GM04504 (cell line): ENCODE measurements around the gene CTNND1.
"Not testable (repeated sequence)": the region's sequence is repeated elsewhere in the genome, so short reads cannot be mapped to it uniquely, and the experiment has no call there.

Experiments used
- DNase-seq: peaks from one replicate; pipeline ENCODE4 v3.0.0-alpha.2; 2012; ENCODE audit warnings: low read depth

The CTNND1 gene, protein sequence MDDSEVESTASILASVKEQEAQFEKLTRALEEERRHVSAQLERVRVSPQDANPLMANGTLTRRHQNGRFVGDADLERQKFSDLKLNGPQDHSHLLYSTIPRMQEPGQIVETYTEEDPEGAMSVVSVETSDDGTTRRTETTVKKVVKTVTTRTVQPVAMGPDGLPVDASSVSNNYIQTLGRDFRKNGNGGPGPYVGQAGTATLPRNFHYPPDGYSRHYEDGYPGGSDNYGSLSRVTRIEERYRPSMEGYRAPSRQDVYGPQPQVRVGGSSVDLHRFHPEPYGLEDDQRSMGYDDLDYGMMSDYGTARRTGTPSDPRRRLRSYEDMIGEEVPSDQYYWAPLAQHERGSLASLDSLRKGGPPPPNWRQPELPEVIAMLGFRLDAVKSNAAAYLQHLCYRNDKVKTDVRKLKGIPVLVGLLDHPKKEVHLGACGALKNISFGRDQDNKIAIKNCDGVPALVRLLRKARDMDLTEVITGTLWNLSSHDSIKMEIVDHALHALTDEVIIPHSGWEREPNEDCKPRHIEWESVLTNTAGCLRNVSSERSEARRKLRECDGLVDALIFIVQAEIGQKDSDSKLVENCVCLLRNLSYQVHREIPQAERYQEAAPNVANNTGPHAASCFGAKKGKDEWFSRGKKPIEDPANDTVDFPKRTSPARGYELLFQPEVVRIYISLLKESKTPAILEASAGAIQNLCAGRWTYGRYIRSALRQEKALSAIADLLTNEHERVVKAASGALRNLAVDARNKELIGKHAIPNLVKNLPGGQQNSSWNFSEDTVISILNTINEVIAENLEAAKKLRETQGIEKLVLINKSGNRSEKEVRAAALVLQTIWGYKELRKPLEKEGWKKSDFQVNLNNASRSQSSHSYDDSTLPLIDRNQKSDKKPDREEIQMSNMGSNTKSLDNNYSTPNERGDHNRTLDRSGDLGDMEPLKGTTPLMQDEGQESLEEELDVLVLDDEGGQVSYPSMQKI

DNA sequence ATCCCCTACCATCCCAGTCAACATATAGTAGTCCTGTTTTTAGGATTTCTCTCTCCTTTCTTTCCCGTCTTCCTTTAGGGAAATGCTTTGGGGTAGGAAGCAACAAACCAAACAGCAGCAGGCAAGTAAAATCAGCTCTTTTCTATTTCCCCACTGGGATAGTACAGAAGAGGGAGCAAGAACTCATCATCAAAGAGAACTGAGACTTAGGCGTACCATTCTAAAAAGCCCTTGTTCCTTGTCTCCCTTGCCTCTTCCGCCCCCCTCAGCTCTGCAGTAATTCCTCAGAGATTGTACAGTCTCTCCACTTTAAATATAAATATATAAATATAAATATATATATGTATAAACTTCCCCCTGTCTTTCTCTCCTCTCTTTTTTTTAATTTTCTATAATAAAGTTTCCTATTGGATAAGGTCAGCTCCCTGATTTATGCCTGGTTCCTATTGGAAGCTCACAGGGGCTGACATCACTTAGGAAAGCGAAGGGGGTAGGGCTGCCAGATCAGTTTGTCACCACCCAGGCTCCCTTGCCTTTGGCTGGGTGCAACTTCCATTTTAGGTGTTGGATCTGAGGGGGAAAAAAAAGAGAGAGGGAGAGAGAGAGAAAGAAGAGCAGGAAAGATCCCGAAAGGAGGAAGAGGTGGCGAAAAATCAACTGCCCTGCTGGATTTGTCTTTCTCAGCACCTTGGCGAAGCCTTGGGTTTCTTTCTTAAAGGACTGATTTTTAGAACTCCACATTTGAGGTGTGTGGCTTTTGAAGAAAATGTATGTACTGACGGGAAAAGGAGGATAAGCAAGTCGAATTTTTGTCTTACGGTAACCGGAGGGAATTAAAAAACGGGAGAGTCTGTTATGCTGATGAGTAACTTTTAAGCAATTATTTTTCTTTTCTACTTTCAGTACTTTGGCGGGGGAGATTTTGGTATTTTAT lies at the start of gene CTNND1:
TSS of gene CTNND1 (plus strand) at position 502 of the 934 bp plus-strand sequence. CDS start 29,677 bp downstream, outside the sequence.
- DNase-seq: peak; percentile 96

GRCh38 chr11:57712256-57713150 lies 49.1 kb upstream of the CTNND1 start, which contains the start of gene TMX2:
Gene TMX2, plus strand, starts transcription at chr11:57712593. Its CDS starts 26 bp downstream, at chr11:57712619.
- peak; percentile 98 for DNase-seq

DNA sequence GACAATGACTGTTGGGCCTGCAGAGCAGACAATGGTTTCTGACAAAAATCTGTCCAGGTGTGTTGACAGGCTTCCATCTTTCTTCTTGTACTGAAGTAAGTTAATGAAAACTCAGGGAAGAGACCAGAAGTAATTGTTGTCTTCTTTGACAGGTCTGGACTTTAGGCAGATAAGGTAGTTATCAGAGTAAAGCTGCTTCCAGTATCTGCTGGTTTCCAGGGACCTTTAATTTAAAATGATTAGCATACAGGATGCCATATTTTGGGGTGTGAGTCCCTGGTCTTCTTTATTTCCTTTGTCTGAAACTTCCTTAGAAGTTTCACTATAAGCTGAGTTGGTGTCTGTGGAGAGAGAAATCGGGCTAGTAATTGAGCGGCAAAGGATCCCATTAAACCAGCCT lies 47.8 kb upstream of the CTNND1 start:
- DNase-seq: no peak

GRCh38 chr11:57716726-57717125 lies 44.9 kb upstream of the CTNND1 start:
- DNase-seq: not testable (repeated sequence)

DNA sequence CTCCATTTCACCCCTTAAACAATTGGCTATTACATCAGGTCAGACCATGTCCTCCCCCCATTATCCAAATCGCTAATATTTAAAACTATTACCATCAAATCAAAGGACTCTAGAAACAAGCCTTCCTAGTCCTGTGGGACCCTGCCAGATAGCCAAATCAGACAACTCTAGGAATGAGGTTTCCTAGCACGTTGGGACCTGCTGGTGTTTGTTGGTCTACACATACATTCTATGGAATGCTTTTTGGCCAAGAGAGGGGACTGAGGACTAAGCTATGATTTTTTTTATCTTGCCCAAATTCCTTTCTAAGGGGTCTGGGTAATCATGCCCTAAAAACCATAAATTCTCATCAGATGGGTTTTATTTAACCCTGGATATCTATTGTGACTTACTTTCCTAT lies 34.4 kb upstream of the CTNND1 start:
- no peak for DNase-seq

GRCh38 chr11:57728829-57729228 lies 32.8 kb upstream of the CTNND1 start:
- DNase-seq: no peak

GRCh38 chr11:57729479-57729878 lies 32.1 kb upstream of the CTNND1 start:
- no peak for DNase-seq

- DNase-seq: no peak
These were observed 28.9 kb upstream of the CTNND1 start for GRCh38 chr11:57732661-57733060.

DNA sequence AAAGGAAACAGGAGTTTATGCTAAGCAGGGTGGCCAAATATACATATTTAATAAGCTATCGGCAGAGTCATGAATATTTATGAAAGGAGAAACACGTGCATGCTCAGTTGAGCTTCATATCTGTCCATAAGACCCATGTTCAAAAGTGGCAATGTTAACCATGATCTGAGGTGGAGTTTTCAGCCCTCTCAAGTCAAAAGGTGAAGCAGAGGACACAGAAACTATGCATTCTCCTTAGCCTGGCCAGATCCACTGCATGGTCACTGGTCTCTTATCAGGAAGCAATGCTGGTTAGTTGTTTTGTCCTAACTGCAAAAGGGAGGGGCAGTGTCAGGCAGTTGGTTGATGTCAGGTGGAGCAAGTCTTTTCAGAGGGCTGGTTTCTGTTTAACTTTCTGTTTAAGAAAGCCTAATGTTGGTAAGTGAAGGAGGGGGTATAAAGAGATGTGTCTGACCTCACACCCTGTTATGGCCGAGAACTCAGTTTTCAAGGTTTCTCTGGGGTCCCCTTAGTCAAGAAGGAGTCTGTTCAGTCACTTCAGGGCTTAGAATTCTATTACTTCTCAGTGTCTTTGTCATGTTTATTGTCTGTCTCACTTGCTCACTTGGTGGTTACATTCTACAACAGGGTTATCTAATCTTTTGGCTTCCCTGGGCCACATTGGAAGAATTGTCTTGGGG lies 25.8 kb upstream of the CTNND1 start:
- no peak for DNase-seq

DNA sequence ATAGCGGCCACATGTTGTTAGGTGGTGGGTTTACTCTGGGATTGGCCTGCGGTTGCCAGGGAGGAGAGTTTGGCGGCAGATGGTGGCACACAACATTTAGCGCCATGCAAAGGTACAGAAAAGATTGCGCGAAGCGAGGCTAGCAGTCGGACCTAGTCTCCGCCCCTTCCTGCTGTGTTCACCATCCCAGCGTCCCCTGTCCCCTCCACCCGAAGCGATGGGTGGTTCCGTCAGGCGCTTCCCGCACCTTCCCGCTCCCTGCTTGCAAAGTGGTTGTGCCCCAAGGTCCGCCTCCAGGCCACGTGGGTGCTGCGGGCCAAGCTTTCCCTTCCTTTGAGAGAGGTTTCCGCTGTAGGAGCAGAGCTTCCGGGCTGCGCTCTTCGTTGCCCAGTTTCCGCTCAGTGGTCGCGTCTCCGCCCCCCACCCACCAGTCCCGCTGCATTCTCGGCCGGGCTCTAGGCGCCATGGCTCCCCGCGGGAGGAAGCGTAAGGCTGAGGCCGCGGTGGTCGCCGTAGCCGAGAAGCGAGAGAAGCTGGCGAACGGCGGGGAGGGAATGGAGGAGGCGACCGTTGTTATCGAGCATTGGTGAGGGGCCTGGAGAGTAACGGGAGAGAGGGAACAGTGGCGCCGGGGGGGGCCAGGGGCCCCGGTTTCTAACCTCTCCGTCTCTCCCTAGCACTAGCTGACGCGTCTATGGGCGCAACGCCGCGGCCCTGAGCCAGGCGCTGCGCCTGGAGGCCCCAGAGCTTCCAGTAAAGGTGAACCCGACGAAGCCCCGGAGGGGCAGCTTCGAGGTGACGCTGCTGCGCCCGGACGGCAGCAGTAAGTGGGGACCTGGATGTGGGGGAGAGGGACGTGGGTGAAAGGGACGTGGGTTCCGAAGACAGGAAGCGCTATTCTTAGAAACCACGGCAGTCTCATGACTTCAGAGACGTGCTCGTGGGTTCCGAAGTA lies 20.2 kb upstream of the CTNND1 start, which contains the start of gene SELENOH:
TSS of gene SELENOH (plus strand) at position 360 of the 955 bp plus-strand sequence. CDS start at position 465, 105 bp downstream.
- DNase-seq: peak; percentile 93

- DNase-seq: no peak
These were observed 19.5 kb upstream of the CTNND1 start for GRCh38 chr11:57742087-57742452.

DNA sequence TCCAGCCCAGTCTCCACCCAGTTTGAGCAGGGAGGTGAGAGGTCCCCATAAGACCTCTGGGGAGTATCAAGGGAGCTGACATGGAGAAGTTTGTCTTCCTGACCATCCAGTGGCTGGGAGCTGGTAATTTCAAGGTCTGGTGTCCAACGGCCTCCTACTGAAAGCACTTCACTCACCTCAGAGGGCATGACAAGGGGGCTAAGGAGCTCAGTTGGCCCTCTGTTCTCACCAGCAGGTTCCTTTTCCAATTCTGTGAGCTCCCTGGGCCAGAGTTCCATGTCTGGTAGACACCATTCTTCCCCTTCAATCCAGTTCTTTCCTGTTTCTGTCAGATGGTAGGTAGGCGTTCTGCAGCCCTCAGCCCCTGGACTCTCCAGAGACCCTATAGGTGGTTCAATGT lies 17.2 kb upstream of the CTNND1 start:
- DNase-seq: no peak

DNA sequence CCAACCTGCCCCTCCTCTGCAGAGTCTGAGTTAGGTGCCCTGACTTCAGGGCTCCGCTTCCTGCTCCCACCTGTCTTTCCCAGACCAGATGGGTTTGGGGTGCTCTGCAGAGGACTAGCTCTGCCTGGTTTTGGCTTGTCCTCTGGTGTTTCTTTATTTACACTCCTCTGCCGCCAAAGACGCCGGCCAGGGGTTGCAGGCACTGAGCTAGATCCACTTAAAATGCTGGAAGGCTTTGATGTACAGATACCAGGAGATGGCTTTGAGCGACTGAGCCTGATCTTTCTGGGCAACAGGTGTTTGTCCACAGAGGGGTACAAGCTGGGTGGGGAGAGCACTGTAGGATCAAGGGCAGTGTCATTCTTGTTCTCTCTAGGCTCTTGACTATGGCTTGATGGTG lies 16.4 kb upstream of the CTNND1 start:
- no peak for DNase-seq

GRCh38 chr11:57746920-57747319 lies 14.7 kb upstream of the CTNND1 start:
- DNase-seq: no peak

- DNase-seq: no peak
These were observed 10.4 kb upstream of the CTNND1 start for GRCh38 chr11:57751176-57751575.

DNA sequence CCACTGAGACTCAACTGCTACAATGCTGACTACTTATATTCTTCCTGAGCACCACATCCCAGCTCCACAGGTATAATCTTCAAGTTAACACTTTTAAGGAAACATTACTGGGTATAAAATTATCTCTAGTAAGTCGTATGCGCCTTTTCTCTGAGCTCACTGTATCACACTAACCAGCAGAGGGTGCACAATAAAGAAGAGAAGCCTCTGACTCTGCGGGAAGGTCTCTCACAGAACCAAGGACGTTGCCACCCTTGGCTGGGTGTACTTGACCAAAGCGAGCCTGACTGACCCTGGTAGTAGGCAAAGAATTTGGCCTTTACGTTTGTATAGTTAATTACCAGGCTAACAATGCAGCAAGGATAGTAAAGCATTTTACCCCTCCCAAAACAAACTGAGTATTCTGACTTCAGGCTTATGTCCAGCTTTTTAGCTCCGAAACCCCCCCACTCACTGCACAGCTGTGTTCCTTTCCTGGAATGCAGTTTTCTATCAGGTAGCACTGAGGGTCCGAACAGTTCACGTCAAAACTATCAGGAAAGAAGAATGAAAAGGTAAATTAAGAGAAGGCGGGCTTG lies 9.8 kb upstream of the CTNND1 start, which contains the start of gene BTBD18:
TSS of gene BTBD18 (minus strand) at position 144 of the 578 bp plus-strand sequence. CDS start 631 bp downstream, outside the sequence.
- no peak for DNase-seq

DNA sequence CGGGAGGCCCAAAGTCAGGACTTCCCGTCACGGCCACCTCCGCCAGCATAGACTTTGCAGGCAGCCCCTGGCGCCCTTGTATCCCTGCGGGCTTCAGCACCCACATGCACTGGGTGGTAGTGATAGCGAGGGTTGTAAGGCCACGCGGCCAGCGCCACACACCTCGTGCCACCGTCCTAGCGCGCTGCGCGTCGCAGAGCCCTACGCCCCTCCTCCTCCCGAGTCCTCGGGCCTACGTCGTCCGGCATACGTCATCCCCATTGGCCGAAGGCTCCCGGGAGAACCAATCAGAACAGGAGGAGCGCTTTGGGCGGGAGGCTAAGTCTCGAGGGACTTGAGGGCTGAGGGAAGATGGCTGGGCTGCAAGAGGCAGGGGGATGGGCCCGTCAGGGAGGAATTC lies 8.6 kb upstream of the CTNND1 start:
- no peak for DNase-seq

DNA sequence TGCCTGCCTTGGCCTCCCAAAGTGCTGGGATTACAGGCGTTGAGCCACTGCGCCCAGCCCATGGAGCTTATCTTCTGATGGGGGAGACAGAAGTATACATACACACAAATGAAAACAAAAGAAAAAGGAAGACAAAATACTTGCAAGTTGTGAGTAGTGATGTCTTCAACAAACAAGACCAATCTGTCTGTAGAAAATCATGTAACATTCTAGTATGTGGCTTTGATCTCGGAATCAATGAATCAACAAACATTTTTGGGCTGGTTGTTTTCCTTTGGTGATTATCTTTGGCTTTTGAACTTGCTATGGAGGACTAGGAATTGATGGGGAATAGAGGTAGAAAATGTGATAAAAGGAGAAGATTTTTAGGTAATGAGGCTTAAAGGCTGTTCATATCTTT lies 3.4 kb upstream of the CTNND1 start:
- DNase-seq: no peak
